Measurements from ENCODE around the gene CYP26B1. TPM values are rescaled to one million over a fixed set of nuclear protein-coding genes. Genes with fewer than 3 reads are reported as not detected.

CYP26B1 gene
- total RNA-seq, 1 experiment from 2014 or later: 0.20 TPM

DNA sequence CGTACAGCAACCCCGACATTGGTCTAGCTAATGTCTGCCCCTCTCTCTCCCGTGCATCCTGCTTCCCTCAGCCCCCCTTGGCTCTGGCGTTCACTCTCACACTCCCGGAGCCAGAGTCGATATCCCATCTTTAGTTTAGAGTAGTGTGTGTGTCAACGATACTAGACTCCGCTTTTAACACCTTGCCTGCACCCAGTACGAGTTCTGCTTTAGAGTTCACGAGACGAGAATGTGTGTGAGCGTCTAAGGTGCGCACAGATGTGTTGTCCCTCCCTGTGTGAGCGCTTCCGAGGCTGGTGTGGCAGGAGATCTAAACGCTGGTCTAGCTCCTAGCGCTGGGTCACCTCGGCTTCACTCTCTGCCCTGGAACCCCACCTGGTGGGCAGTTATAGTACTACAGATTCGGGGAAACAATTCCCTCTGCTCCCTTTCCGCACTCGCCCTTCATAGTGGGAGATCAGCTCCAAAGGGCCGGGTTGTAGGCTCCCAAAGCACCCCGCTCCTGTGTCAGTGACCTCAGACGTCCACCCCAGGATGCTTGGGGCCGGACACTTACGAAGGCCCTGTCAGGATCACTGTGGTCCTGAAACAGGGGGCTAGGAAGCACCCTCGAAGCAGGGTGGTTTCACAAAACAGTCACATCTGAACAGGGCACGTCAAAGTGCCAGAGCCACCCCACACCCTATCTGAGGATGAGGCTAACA, 2.6 kb upstream of the CYP26B1 start:
- no peak overlapping the region; a peak in 1 of 7 replicates for H3K27ac Mint-ChIP-seq

More for the DNA sequence above, 2.6 kb upstream of the CYP26B1 start:
- WGBS (ENCODE audit: extremely low coverage, insufficient read length, low lambda C conversion rate): no CpG with 5 or more reads among the region's 28 CpGs
- Histone ChIP-seq H3K23me2 (ENCODE audit: insufficient read length, low read depth, low read length, poor library complexity, severe bottlenecking) (peaks cover 21% of the 10 kb centered on the region), H3K18ac (ENCODE audit: insufficient read length, low read depth, low read length) (no peak overlapping the region), H2BK20ac (ENCODE audit: low read depth, low read length, poor library complexity, severe bottlenecking) (no peak overlapping the region), H3K9ac (ENCODE audit: extremely low read depth, insufficient read length, low read length) (no peak overlapping the region), H3K9me3 (ENCODE audit: control insufficient read depth, low read depth, low read length) (no peaks in the 10 kb centered on the region), H3T11ph (ENCODE audit: low read length) (no peak overlapping the region), H3K56ac (ENCODE audit: insufficient read length, low read depth, low read length) (no peak overlapping the region), H2BK120ac (ENCODE audit: low read depth, low read length, poor library complexity, severe bottlenecking) (no peak overlapping the region), H3K27me3 (ENCODE audit: insufficient read depth, low read length) (peaks cover 51% of the 10 kb centered on the region), H4K20me1 (ENCODE audit: control insufficient read depth, insufficient read depth, insufficient read length) (peaks cover 5% of the 10 kb centered on the region), H2AFZ (ENCODE audit: low read length) (no peak overlapping the region), H3K14ac (ENCODE audit: insufficient read depth, low read length) (no peak overlapping the region; the same call in 1 of the 2 replicates), H4K8ac (replicated peaks; ENCODE audit: insufficient read length, low read depth, low read length) (no peak overlapping the region), H3K79me1 (ENCODE audit: insufficient read depth, low read depth, low read length, poor library complexity, severe bottlenecking) (no peaks in the 10 kb centered on the region), H4K5ac (ENCODE audit: insufficient read length, low read depth, low read length) (no peak overlapping the region), H3K27ac (ENCODE audit: insufficient read length, low read depth, low read length) (no peak overlapping the region), H3K4me1 (ENCODE audit: insufficient read depth, low read length) (no peaks in the 10 kb centered on the region; the same call in 1 of the 2 replicates), H3K4me2 (ENCODE audit: insufficient read depth, insufficient read length, low read length) (peak overlapping the region; percentile 66), H2BK15ac (ENCODE audit: low read depth, low read length) (no peak overlapping the region), H3K79me2 (ENCODE audit: insufficient read depth, low read length) (no peaks in the 10 kb centered on the region), H2AK5ac (ENCODE audit: insufficient read length, low read length) (no peak overlapping the region), H2BK12ac (ENCODE audit: insufficient read length, low read depth, low read length) (no peak overlapping the region), H4K91ac (ENCODE audit: insufficient read length, low read depth, low read length) (no peak overlapping the region), H3K4ac (ENCODE audit: low read depth, low read length) (no peak overlapping the region), H2BK5ac (ENCODE audit: insufficient read length, low read length) (no peak overlapping the region), H3K23ac (ENCODE audit: insufficient read length, low read depth, low read length) (no peak overlapping the region)
- peak; percentile 82 for DNase-seq
- Mint-ChIP-seq H3K36me3 (ENCODE audit: insufficient read depth in 1 of 3, low read depth in 3 of 3) (no peaks in the 10 kb centered on the region; a peak in 1 of 7 replicates), H3K27me3 (ENCODE audit: low read depth) (peaks cover 89% of the 10 kb centered on the region), H3K9me3 (peaks cover 0 to 3% of the 10 kb centered on the region in 2 experiments; a peak in 2 of 5 replicates), H3K4me1 (peaks cover 25 to 41% of the 10 kb centered on the region in 2 experiments), H3K4me3 (peak overlapping the region; percentile 63 to 91)
- TF ChIP-seq, protein P1, sequence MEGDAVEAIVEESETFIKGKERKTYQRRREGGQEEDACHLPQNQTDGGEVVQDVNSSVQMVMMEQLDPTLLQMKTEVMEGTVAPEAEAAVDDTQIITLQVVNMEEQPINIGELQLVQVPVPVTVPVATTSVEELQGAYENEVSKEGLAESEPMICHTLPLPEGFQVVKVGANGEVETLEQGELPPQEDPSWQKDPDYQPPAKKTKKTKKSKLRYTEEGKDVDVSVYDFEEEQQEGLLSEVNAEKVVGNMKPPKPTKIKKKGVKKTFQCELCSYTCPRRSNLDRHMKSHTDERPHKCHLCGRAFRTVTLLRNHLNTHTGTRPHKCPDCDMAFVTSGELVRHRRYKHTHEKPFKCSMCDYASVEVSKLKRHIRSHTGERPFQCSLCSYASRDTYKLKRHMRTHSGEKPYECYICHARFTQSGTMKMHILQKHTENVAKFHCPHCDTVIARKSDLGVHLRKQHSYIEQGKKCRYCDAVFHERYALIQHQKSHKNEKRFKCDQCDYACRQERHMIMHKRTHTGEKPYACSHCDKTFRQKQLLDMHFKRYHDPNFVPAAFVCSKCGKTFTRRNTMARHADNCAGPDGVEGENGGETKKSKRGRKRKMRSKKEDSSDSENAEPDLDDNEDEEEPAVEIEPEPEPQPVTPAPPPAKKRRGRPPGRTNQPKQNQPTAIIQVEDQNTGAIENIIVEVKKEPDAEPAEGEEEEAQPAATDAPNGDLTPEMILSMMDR (conservative IDR thresholded peaks at IDR 0.05): peak; percentile 85
